Muscle of arm (tissue), 12 donors: ENCODE data around the gene TPCN1. TPM values are rescaled to one million over a fixed set of nuclear protein-coding genes. Genes with fewer than 3 reads are reported as not detected.

Source experiments
- DNase-seq: peaks from one replicate; pipeline ENCODE4 v3.0.0-alpha.2; 2013
- polyA plus RNA-seq, 12 donors: library from polyadenylated mRNA; unstranded; fragments of 120-200 nt; gene quantifications; one replicate each; pipeline ENCODE4 v1.2.1, GENCODE V29; 2013; ENCODE audit not compliant: insufficient read length in 12 of 12

Gene TPCN1
- polyA plus RNA-seq, 12 donors: 17.8 to 50.9 (median 34.5) TPM; not detected in 1

GRCh38 chr12:113302886-113303640 lies 81.8 kb downstream of the TPCN1 start:
- no peak for DNase-seq

DNA sequence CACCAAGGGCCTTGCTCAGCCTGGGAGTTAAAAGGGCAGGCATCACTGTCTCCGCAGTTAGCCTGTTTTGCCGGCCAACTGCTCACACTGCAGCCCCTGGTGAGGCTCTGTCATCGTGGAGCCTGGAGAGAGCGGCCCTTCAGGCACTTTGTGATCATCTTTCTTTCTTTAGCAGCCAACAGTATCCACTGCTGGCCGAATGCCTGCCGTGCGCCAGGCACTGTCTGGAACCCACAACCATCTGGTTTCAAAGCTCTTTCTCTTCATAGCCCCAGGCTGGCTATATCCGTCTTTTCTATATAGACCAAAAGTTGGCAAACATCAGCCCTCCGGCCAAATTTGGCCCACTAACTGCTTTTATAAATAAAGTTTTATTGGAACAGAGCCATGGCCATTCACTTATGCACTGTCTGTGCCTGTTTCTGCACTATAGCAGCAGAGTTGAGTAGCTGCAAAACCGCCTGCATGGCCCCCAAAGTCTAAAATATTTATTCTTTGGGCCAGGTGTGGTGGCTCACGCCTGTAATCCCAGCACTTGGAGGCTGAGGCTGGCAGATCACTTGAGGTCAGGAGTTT lies 84.1 kb downstream of the TPCN1 start:
- no peak for DNase-seq

DNA sequence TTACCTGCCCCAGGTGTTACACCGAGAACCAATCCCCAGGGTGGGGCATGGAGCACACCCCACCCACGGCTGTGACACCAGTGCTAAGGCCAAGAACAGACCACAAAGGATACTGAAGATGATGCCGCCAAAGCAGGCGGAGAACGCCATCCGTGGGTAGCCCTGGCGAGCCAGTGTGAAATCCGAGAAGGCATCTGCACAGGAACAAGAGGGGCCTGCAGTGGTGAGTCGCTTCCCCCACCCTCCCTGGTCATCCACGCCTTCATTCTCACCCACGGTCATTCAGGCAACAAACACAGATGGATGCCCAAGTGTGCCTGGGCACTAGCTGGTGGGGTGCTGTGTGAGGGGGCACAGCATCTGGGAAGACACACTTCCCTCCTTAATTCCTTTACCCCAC lies 85.1 kb downstream of the TPCN1 start:
- DNase-seq: no peak

DNA sequence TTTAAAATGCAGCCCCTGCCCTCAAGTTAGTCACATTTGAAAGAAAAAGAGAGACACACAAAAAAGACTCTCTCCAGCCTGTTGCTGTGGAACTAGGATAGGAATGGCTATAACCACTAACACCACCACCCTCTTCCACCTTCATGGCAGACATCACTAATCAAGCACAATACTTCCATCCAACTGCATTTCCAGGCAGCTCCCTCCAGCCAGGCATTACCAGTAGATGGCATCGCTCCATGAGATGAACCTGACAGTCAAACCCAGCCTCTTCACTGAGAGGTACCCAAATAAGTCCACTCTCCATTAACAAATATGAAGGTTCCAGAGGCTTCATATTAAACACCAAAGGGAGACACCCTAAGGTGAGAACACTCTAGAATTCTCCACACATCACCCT lies 89.2 kb downstream of the TPCN1 start:
- no peak for DNase-seq

GRCh38 chr12:113314121-113314529 lies 92.9 kb downstream of the TPCN1 start:
- no peak for DNase-seq

DNA sequence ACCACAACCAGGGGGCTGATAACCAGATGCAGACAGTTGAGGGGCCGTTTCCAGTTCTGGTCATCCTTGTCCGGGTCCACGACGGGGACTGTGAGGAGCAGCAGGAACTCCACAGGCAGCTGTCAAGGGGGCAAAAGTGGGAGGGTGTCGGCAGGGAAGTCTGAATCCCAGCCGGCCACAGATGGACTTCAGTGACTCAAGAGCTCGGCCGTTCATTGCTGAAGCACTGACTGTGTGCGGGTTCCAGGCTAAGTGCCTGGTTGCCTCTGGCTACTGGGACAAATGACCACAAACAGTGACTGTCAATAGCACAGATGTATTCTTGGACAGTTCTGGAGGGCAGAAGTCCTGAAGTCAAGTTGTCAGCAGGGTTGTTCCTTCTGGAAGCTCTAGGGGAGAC lies 94.1 kb downstream of the TPCN1 start:
- no peak for DNase-seq

DNA sequence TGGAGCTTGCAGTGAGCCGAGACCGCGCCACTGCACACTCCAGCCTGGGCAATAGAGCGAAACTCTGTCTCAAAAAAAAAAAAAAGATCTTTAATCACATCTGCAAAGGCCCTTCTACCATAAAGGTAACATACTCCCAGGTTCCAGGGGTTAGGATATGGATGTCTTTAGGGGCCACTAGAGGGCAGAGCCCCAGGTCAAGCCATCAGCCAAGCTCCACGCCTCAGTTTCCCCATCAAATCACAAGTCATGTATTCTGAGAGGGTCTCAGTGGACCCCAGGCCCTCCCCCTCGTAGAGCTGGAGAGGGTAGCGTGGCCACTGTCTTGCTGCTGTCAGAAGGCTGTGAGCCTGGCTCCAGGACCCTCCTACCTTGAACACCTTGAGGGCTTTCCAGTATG lies 94.9 kb downstream of the TPCN1 start:
- no peak for DNase-seq

DNA sequence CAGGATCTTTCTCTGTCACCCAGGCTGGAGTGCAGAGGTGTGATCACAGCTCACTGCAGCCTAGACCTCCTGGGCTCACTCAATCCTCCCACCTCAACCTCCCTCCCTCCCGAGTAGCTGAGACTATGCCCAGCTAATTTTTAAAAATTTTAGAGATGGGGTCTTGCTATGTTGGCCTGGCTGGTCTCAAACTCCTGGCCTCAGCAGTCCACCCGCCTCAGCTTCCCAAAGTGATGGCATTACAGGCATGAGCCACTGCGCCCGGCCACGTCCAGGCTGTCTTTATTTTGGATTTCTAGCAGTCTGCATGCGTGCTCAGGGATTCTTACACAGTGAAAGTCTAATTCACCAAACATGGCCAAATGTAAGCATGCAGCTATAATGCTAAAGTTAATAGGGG lies 95.9 kb downstream of the TPCN1 start:
- DNase-seq: no peak

- no peak for DNase-seq
Observed at GRCh38 chr12:113318046-113318656, 96.9 kb downstream of the TPCN1 start.

GRCh38 chr12:113318900-113319628 lies 97.8 kb downstream of the TPCN1 start:
- DNase-seq: no peak

- no peak for DNase-seq
Observed at GRCh38 chr12:113320401-113320800, 99.1 kb downstream of the TPCN1 start.

DNA sequence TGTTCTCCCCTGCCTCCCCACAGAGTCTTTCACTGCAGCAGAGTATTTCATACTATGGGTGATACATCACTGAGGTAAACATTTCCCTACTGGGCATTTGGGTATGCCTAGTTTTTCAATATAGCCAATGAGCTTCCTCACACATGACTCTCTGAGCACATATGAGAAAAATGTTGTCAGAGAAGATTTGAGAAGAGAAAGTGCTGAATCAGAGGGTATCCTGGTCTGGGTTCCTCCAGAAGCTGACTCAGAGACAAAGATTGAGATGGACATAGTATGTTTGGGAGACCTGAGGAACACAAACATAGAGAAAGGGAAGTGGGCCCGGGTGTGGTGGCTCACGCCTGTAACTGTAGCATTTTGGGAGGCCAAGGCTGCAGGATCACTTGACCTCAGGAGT lies 101.1 kb downstream of the TPCN1 start:
- DNase-seq: no peak

DNA sequence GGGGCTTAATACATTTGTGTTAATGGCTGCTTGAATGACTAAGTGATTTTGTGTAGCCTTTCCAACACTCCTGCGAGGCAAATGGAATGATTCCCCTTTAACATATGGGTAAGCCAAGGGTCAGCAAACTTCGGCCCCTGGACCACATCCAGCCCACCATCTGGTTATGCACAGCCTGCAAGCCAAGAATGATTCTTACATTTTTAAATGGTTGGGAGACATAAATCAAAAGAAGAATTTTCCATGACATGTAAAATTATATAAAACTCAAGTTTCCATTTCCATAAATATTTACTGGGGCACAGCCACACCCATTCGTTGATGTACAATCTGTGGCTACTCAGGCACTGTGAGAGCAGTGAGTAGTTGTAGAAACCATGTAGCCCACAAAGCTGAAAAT lies 104.7 kb downstream of the TPCN1 start:
- DNase-seq: peak; percentile 89

DNA sequence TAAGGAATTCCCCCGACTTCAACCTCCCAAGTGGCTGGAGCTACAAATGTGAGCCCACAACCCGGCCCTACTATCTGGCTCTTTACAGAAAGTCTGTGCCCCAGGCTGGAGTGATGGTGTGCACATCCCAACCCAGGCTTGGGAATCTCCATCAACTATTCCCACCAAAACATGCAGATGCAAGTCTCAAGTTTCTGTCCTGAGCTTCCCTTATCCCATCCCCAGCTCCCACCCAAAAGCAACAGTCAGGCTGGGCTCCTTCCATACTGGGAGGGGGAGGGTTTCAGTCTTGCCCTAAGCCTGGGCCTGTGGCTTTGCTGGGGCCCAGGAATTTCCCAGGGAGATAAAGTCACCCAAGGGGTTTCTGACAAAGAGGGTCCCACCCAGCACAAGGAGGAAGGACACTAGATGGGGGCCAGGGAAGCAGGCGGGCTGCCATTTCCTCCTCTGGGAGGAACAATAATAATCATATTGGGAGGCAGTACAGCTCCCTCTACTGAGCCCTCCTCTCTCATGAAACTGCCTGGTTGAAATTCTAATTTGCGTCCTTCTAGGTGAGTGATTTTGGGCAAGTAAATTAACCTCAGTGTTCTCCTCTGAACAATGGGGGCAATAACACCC lies 105.6 kb downstream of the TPCN1 start:
- DNase-seq: peak; percentile 38

DNA sequence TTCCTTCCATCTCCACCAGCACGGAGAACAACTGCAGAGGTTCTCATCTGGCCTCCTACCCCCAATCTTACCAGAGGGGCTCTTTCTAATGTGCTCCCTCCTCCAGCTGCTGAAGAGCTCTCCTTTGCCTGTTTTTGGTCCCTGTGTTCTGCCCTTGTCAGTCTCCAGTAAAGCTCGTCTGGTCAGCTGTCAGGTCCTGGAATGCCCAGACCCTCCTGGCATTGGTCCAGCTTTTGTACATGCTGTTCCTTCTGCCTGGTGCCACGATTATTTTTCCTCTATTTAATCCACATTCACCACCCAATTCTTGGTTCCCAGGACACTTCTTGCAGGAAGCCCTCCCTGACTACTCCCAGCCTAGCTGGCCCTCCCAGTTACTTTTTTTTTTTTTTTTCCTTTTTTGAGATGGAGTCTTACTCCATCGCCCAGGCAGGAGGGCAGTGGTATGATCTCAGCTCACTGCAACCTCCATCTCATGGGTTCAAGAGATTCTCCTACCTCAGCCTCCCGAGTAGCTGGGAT lies 107.2 kb downstream of the TPCN1 start:
- no peak for DNase-seq

- no peak for DNase-seq
Observed at GRCh38 chr12:113329022-113329790, 107.9 kb downstream of the TPCN1 start.

- DNase-seq: no peak
Observed at GRCh38 chr12:113329791-113330417, 108.6 kb downstream of the TPCN1 start.

GRCh38 chr12:113330505-113330904 lies 109.2 kb downstream of the TPCN1 start:
- DNase-seq: no peak

DNA sequence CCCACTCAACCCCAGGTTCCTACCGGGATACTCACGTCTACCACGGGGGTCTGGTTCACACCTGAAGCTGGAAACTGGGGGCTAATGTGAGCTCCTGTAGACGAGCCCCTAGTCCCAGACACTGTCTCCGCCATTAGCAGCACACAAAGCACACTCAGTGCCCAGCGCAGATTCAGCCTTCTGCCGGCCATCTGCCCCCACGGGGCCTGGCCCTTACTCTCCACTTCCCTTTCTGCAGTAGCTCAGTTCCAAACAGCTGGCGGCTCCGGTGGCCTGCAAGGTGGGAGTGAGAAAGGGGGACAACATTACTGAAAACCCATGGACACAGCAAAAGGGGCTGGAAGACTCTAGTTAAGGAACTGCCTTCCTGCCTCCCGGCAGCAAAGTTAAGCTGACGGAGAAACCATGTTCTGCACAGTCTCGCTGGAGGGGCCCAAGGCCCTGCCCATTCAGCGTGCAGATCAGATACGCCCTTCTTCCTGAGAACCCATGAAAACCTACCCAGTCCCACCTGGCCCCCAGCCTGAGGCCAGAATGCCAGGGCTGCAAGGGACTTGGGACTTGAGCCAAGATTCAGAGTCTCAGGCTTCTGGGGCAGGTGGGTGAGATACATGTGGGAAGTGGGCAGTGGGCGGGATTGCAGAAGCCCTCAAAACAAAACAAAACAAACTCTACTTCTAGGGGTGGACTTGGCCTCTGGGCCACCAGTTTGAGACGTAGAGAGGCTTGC lies 111.6 kb downstream of the TPCN1 start:
- DNase-seq: no peak

DNA sequence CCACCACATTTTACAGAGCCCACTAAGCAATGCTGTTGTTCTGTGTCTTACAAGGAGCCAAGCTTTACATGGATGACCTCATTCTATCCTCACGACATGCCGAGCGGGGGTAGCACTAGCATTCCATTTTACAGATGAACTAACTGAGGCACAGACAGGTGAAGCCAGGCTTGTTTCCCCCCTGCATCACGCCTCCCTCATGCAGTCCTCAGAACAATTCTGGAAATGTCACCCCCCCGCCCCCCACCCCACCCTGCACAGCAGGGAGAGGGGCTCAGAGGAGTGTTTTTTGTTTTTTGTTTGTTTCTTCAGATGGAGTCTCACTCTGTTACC lies 112.1 kb downstream of the TPCN1 start:
- DNase-seq: no peak
